ENCODE results near the gene XXYLT1.

- TF ChIP-seq, protein P1, sequence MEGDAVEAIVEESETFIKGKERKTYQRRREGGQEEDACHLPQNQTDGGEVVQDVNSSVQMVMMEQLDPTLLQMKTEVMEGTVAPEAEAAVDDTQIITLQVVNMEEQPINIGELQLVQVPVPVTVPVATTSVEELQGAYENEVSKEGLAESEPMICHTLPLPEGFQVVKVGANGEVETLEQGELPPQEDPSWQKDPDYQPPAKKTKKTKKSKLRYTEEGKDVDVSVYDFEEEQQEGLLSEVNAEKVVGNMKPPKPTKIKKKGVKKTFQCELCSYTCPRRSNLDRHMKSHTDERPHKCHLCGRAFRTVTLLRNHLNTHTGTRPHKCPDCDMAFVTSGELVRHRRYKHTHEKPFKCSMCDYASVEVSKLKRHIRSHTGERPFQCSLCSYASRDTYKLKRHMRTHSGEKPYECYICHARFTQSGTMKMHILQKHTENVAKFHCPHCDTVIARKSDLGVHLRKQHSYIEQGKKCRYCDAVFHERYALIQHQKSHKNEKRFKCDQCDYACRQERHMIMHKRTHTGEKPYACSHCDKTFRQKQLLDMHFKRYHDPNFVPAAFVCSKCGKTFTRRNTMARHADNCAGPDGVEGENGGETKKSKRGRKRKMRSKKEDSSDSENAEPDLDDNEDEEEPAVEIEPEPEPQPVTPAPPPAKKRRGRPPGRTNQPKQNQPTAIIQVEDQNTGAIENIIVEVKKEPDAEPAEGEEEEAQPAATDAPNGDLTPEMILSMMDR (IDR thresholded peaks at IDR 0.05), result no peak
- TF ChIP-seq POLR2A (IDR thresholded peaks at IDR 0.05), result no peak
Measured at GRCh38 chr3:195259154-195259474, 11.8 kb downstream of the XXYLT1 start.
